GOT3 (cell line): ENCODE measurements around the gene GPATCH1.
"Not testable (repeated sequence)": the region's sequence is repeated elsewhere in the genome, so short reads cannot be mapped to it uniquely, and the experiment has no call there.

Experiments used
- DNase-seq: peaks from one replicate; lab custom pipeline; 2025; ENCODE audit warnings: mixed read lengths; lab: John Stamatoyannopoulos, UW

Gene GPATCH1, protein sequence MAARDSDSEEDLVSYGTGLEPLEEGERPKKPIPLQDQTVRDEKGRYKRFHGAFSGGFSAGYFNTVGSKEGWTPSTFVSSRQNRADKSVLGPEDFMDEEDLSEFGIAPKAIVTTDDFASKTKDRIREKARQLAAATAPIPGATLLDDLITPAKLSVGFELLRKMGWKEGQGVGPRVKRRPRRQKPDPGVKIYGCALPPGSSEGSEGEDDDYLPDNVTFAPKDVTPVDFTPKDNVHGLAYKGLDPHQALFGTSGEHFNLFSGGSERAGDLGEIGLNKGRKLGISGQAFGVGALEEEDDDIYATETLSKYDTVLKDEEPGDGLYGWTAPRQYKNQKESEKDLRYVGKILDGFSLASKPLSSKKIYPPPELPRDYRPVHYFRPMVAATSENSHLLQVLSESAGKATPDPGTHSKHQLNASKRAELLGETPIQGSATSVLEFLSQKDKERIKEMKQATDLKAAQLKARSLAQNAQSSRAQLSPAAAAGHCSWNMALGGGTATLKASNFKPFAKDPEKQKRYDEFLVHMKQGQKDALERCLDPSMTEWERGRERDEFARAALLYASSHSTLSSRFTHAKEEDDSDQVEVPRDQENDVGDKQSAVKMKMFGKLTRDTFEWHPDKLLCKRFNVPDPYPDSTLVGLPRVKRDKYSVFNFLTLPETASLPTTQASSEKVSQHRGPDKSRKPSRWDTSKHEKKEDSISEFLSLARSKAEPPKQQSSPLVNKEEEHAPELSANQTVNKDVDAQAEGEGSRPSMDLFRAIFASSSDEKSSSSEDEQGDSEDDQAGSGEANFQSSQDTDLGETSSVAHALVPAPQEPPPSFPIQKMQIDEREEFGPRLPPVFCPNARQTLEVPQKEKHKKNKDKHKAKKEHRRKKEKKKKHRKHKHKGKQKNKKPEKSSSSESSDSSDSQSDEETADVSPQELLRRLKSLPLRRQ

DNA sequence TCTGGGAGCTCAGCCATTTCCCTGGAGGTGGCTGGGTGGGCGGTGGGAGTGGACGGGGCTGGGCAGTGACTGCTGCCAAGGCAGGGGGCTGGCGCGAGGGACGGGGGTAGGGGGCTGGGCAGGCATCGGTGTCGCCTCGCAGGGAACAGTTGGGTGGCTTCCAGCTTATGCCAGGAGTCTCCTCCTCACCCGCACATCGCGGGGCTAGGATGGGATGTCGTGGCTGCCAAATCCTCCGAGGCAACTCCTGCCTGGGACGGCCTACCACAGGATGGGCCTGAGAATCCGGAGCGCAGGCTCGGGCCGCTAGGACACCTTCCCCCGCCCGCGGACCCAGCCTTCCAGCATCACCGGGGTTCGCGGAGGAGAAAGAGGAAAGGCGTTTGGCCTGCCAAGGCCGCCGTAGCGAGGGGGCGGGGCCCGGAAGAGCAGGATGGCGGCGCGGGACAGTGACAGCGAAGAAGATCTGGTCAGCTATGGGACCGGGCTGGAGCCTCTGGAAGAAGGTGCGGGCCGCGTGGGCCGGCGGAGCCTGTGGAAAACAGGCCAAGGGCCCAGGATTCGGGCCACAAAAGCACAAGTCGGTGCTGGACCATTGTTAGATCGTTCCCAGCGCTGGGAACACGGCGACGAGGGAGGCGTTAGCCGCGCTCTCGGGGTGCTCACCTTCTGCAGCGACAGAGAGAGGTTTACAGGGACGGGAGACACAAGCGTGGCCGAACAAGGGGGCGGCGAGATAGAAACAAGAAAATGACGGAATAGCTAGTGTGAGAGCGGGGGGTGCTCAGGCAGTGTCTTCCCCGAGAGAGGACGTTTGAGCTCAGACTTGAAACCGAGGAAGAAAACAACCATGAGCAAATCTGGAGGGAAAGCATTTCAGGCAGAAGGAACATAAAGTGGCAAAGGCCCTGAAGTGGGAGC is at the start of gene GPATCH1:
Gene GPATCH1 (plus strand): TSS at position 421 of the 921 bp plus-strand sequence. CDS start 13 bp downstream, at position 434.
- peak; percentile 70 for DNase-seq

DNA sequence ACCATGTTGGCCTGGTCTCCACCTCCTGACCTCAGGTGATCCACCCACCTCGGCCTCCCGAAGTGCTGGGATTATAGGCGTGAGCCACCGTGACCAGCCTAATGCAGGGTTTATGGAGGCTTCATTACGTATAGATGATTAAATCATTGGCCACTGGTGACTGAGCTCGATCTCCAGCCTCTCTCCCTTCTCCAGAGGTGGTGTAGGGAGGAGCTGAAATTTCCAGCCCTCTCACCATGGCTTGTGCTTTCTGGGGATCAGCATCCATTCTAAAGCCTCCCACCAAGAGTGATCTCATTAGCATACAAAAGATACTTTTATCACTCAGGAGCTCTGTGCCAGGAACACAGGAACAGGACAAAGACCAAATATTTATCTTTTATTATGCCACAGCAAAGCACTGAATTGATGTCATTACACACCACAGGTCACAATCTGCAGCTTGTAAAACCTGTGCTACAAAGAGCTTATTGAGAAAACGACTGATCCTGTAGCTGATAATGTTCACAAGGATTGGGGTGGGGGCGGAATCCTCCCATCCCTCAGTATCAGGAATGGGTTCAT is 48.7 kb upstream of the GPATCH1 start:
- no peak for DNase-seq

DNA sequence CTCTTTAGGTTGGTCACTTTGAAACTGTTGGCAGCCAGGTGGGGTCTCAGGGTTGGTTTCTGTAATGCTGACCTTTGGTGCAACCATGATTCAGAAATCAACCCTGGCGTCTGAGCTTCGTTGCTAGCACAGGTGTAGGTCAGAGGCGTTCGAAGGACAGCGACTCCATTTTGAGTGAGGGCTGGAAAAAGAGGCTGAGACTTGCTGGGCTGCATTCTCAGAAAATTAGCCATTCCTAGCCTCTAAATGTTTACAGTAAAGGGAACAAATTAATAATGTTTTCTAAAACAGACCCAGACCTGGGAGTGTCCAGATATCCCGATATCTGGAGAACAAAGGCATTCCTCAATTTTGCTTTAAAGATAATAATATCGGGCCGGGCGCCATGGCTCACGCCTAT is 45.5 kb upstream of the GPATCH1 start:
- no peak for DNase-seq

DNA sequence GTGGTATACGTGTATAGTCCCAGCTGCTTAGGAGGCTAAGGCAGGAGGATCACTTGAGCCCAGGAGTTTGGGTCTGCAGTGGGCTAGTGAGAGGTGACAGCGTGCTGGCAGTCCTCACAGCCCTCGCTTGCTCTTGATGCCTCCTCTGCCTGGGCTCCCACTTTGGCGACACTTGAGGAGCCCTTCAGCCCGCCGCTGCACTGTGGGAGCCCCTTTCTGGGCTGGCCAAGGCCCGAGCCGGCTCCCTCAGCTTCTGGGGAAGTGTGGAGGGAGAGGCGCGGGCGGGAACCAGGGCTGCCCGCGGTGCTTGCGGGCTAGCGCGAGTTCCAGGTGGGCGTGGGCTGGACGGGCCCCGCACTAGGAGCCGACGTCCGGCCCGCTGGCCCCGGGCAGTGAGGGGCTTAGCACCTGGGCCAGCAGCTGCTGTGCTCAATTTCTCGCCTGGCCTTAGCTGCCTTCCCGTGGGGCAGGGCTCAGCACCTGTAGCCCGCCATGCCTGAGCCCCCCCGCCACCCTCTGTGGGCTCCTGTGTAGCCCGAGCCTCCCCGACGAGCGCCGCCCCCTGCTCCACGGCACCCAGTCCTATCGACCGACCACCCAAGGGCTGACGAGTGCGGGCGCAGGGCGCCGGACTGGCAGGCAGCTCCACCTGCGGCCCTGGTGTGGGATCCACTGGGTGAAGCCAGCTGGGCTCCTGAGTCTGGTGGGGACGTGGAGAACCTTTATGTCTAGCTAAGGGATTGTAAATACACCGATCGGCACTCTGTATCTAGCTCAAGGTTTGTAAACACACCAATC is 44.4 kb upstream of the GPATCH1 start:
- not testable (repeated sequence) for DNase-seq

DNA sequence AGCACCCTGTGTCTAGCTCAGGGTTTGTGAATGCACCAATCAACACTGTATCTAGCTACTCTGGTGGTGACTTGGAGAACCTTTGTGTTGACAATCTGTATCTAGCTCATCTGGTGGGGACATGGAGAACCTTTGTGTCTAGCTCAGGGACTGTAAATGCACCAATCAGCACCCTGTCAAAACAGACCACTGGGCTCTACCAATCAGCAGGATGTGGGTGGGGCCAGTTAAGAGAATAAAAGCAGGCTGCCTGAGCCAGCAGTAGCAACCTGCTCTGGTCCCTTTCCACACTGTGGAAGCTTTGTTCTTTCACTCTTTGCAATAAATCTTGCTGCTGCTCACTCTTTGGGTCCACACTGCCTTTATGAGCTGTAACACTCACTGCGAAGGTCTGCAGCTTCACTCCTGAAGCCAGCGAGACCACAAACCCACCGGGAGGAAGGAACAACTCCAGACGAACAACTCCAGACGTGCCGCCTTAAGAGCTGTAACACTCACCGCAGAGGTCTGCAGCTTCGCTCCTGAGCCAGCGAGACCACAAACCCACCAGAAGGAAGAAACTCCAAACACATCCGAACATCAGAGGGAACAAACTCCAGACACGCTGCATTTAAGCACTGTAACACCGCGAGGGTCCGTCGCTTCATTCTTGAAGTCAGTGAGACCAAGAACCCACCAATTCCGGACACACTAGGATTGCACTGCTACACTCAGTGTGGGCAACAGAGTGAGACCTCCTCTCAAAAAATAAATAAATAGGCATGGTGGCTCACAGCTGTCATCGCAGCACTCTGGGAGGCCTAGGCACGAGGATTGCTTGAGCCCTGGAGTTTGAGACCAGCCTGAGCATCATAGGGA is 43.6 kb upstream of the GPATCH1 start:
- not testable (repeated sequence) for DNase-seq

DNA sequence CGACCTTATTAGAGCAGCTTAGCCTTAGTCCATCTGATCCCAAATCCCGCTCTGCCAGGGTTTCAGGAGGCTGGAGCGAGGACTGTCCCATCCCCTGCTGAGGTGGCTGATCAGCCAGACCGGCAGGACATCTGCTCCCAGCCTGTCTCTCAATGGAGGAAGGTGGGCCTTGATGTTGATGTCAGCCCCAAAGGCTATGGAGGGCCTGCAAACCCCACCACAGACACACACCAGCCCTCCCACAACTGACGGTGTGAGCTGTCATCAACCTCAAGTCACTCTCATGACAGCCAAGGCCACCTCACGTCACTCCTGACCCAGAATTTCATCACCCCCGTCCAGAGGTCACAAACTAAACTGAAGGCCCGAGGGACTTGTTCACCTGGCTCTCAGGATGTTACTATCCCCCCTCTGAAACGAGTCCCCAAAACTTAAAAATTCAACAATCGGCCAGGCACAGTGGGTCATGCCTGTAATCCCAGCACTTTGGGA is 41.8 kb upstream of the GPATCH1 start:
- DNase-seq: no peak

DNA sequence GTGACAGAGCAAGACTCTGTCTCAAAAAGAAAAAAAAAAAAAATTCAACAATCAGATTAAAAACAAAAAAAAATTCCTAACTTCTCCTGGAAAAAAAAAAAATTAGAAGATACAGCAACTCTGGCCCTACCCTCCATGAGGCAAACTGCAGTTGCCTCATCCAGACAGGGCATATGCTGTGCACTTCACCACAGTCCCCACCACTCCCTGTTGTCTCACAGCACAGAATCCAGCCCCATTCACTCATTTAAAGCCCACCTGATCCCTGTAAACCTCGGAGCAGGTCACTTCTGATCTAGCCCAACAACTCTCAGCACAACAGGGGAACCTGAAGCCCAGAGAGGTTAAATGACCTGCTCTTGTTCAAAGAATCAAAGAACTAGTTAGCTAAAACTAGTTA is 41.2 kb upstream of the GPATCH1 start:
- DNase-seq: no peak

DNA sequence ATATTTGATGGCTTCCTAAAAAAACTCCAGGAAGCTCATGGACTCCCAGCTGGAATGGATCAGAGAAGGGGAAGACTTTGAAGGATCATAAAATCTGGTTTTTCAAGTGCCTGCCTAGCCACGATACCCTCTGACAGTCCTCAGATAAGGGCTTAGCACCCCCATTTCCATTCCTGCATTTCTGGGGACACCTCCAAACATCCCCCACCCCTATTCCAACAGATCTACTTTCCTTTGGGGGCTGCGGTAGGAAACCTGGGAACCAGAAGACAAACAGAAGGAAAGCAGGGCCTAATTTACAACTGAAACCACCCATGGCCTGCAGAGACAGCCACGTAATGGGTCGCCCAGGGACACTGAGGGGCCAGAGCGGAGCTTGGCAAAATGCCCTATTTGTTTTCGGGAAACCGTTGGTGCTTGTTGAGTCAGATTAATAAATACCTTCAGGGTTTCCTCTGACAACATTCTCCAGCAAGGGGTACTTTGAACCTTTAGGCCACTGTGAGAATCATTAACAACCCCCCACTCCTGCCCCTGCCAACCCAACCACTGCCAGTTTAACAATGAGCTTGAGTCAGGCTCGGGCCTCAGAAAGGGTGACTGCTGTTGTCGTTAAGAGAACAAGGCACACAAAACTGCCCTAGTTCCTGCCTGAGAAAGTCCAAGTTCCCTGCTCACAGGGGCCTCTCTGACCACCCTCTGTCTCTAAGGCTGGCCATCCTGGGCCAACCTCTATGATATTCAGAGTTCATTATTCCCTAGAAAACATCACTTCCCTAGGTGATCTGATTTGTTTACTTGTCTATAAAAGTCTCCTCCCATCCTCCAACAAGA is 39.8 kb upstream of the GPATCH1 start:
- DNase-seq: no peak

DNA sequence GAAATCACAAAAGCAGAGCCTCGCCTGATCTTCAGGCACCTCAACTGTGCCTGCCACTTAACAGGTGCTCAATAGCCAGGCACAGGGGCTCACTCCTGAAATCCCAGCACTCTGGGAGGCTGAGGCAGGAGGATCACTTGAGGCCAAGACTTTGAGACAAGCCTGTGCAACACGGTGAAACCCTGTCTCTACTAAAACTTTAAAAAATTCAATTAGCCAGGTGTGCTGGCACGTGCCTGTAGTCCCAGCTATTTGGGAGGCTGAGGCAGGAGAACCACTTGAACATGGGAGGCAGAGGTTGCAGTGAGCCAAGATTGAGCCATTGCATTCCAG is 39.2 kb upstream of the GPATCH1 start:
- DNase-seq: not testable (repeated sequence)

DNA sequence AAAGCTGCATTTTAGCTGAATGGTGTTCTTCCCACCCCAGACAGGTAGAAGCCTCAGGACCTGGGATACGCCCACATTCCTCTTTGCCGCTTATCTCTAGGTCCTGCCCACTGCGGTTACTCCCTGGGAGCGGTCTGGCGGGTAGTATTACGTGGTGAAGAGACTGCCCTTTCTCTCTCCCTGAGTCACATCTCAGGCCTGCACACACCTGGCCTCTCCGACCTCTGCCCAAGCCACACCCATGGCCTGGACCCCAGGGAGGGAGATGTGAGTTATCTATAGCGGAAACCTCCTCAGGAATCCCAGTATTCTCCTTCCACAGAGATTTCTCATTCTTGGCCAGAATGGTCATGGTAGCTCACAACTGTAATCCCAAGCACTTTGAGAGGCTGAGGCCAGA is 33.6 kb upstream of the GPATCH1 start:
- DNase-seq: no peak

DNA sequence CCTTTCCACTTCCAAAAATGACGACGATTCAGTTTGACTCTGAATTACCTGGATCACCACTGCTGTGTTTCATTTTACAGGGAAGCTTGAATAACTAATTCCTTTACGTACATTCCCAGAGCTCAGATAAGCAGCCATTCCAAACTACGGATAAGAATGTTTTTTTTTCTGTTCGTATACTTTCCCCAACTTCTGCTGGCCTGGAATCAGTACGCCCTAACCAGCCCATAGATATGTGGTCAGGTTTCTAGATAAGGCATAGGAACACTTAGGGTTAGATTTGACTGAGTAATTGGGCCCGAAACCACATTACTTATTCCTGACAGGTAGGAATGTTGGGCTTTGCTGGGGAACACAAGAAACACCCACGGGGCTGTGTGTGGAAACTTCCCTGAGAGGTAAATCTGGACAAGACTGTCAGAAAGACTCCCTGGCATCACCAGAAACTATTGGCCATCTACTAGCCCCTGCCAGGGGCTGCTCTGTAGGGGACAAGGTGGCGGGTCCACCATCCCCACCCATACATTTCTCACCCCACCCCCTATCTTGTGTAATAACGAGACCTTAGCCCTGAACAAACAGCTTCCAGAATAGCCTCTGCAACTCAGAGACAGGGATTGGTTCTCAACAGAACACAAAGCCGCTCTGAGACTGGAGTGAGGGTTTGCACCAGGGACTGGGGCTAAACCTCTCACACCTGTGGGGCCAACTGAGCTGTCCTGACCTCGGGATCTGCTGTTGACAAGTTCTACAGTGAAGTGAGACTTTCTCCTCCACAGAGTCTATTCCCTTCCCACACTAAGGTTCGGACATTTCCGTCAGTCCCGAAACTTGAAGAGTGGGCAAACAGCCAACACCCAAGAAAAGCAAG is 31.9 kb upstream of the GPATCH1 start:
- DNase-seq: no peak

DNA sequence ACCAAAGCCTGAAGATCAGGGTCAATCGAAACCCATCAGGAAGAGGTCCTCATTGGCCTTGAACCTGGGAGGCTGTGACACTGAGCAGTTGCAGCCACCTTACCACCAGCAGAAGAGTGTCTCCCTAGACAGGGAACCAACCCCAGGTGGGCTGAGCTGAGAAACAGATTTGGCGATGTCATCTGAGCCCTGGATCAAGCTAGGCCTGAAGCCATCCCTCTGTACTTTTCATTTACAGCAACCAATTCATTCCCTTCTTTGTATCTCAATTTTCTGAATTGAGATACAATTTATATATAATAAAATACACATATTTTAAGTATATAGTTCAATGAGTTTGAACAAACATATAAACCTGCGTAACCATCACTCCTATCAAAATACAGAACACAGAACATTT is 30.9 kb upstream of the GPATCH1 start:
- DNase-seq: no peak

DNA sequence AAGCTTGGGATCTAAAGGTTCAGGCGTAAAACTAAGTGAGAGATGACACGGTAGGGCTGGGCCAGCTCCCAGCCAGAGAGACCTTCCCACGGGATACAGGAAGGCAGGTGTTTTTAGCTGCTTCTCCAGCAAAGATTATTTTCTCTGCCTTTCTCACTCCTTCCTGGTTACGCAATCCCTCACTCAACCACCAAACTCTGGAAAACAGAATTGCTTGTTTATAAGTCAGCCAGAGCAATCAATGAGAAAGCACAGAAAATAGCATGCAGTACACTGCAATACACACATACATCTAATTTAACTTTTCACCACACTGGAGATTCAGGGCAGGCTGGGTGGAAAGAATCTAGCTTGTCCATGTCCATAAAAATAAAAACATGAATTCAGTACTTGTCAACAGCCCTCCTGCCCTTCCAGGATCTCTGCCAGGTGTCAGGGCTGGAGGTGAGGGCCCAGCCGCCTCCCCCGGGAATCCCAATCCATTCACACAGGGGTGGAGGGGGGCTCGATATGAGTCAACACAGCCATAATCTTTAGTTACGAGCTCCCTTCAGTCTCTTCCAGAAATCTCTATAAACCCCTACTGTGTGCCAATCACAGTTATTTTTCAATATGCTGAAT is 28.5 kb upstream of the GPATCH1 start:
- DNase-seq: no peak

DNA sequence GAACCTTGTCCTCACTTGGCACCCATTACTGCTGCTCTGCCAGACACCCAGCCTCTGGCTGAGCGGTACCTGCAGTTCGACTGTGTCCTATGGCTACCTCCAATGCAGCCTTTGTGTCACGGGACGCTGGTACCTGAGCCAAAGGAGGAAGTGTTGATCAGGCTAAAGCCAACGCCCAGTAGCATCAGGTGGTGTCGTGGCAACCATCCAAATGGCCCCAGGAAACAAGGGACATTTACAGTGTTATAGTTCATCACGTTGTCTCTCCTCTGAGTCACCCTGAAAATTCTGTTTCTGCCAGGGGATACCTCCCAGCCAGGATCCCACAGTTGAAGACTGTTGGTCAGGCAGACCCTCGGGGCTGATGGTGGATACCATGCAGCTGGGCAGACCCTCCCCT is 26.4 kb upstream of the GPATCH1 start:
- no peak for DNase-seq

DNA sequence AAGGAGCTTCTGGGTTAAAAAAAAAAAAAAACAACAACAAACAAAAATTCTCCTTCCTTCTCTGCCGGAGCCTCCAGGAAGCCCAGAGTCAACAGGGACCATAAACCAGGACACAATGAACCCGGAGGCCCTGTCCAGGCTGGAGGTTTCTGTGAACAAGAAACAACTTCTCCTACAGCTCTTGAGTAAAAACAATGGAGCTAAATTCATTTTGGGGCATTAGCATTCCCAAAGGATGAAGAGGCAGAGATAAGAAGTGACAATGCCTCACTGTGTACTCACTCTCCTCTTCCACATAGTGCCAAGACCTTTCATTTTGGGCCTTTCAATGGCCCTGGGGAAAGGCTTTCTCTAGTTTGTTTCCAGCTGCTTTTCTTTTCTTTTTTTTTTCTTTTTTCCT is 25.3 kb upstream of the GPATCH1 start:
- DNase-seq: no peak

DNA sequence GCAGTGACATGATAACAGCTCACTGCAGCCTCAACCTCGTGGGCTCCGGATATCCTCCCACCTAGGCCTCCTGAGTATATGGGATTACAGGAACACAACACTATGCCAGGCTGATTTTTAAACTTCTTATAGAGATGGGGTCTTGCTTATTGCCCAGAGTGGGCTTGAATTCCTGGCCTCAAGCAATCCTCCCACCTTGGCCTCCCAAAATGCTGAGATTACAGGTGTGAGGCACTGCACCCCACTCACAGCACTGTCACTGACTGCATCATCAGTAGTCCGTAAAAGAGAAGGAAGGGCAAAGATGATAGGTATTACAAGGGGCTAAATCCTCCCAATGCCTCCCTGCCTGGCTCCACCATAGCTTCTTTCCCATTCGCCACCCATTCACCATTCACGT is 20.4 kb upstream of the GPATCH1 start:
- DNase-seq: no peak

DNA sequence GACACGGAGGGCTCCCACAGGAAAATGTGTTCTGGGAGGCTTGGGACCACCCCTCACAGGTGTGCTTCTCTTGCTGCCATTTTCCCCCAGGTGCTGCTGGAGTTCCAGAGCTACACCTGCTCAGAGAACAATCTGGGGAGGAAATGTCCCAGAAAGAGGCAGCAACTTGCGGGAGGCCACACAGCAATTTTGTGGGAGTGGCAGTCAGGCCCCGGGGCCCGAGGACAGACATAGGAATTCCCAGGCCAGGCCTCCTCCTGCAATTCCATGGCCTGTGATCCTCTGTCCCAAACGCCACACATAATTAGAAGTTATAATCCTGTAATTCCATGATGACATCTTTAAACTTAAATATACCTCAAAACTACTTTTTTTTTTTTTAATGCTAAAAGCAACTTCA is 18.1 kb upstream of the GPATCH1 start:
- DNase-seq: no peak
